ENCODE results near the gene KCNK2.
"Not testable (repeated sequence)": the region's sequence is repeated elsewhere in the genome, so short reads cannot be mapped to it uniquely, and the experiment has no call there.

Gene KCNK2

GRCh38 chr1:215163144-215163543 lies 80.6 kb downstream of the KCNK2 start:
- not testable (repeated sequence) for FAIRE-seq

- FAIRE-seq, result no peak
These were observed 84.3 kb downstream of the KCNK2 start for GRCh38 chr1:215166886-215167285.

GRCh38 chr1:215181518-215181917 lies 99.0 kb downstream of the KCNK2 start:
- FAIRE-seq, result no peak

- no peak for FAIRE-seq
These were observed 102.6 kb downstream of the KCNK2 start for GRCh38 chr1:215185067-215185620.

GRCh38 chr1:215188302-215188950 lies 105.9 kb downstream of the KCNK2 start:
- no peak for FAIRE-seq

- no peak for FAIRE-seq
These were observed 109.8 kb downstream of the KCNK2 start for GRCh38 chr1:215192306-215192705.

GRCh38 chr1:215198021-215198420 lies 115.5 kb downstream of the KCNK2 start:
- FAIRE-seq, result no peak

GRCh38 chr1:215200121-215200520 lies 117.6 kb downstream of the KCNK2 start:
- FAIRE-seq, result no peak

GRCh38 chr1:215201283-215201682 lies 118.7 kb downstream of the KCNK2 start:
- FAIRE-seq, result no peak

- no peak for FAIRE-seq
These were observed 120.3 kb downstream of the KCNK2 start for GRCh38 chr1:215202868-215203267.

GRCh38 chr1:215210167-215210566 lies 127.6 kb downstream of the KCNK2 start:
- no peak for FAIRE-seq

GRCh38 chr1:215215846-215216245 lies 133.3 kb downstream of the KCNK2 start:
- FAIRE-seq, result no peak

GRCh38 chr1:215219372-215219771 lies 136.8 kb downstream of the KCNK2 start:
- FAIRE-seq, result no peak

- no peak for FAIRE-seq
These were observed 137.8 kb downstream of the KCNK2 start for GRCh38 chr1:215220346-215220745.

- no peak for FAIRE-seq
These were observed 144.2 kb downstream of the KCNK2 start for GRCh38 chr1:215226757-215227156.

GRCh38 chr1:215228193-215228592 lies 145.7 kb downstream of the KCNK2 start:
- no peak for FAIRE-seq

GRCh38 chr1:215241451-215241850 lies 158.9 kb downstream of the KCNK2 start:
- no peak for FAIRE-seq

GRCh38 chr1:215243345-215244054 lies 161.0 kb downstream of the KCNK2 start:
- FAIRE-seq, result no peak

- FAIRE-seq, result no peak
These were observed 168.4 kb downstream of the KCNK2 start for GRCh38 chr1:215250913-215251312.

- FAIRE-seq, result no peak
These were observed 168.9 kb downstream of the KCNK2 start for GRCh38 chr1:215251428-215251827.

GRCh38 chr1:215252164-215252563 lies 169.6 kb downstream of the KCNK2 start:
- FAIRE-seq, result no peak

GRCh38 chr1:215256936-215257679 lies 174.6 kb downstream of the KCNK2 start:
- no peak for FAIRE-seq

GRCh38 chr1:215260711-215261110 lies 178.2 kb downstream of the KCNK2 start:
- FAIRE-seq, result no peak

GRCh38 chr1:215262106-215262505 lies 179.6 kb downstream of the KCNK2 start:
- FAIRE-seq, result no peak

Measured in G401.6 (cell line).